ENCODE data around the gene FOSB. TPM values are rescaled to one million over a fixed set of nuclear protein-coding genes. Genes with fewer than 3 reads are reported as not detected.
A peak's percentile ranks its signal among the peaks of the same experiment; 100 is the strongest.

FOSB gene
- total RNA-seq, 6 donors from 2014 or later: 8.8 to 152 (median 94.9) TPM; not detected in 1

- no peaks in the 10 kb centered on the region for H3K27me3 ChIP-seq
- ATAC-seq (ENCODE audit: low FRiP score in 2 of 2): no peak
- no peaks in the 10 kb centered on the region for H3K36me3 ChIP-seq
- whole genome bisulfite sequencing, 2 donors: 14 to 32% methylated on average over 5 of the region's 5 CpGs
- H3K4me1 ChIP-seq: peaks cover 30 to 50% (median 41%) of the 10 kb centered on the region in 4 donors
- DNase-seq: no peak
- H3K4me3 ChIP-seq: peak overlapping the region; percentile 6 to 71 (median 64)
- peak overlapping the region; percentile 83 to 93 (median 88) for H3K27ac ChIP-seq
- H3K9me3 ChIP-seq: no peaks in the 10 kb centered on the region
- TF ChIP-seq POLR2A (IDR thresholded peaks at IDR 0.05) (no peak), EP300 (IDR thresholded peaks at IDR 0.05) (no peak), POLR2AphosphoS5 (IDR thresholded peaks at IDR 0.05) (no peak)
- TF ChIP-seq, protein P1, sequence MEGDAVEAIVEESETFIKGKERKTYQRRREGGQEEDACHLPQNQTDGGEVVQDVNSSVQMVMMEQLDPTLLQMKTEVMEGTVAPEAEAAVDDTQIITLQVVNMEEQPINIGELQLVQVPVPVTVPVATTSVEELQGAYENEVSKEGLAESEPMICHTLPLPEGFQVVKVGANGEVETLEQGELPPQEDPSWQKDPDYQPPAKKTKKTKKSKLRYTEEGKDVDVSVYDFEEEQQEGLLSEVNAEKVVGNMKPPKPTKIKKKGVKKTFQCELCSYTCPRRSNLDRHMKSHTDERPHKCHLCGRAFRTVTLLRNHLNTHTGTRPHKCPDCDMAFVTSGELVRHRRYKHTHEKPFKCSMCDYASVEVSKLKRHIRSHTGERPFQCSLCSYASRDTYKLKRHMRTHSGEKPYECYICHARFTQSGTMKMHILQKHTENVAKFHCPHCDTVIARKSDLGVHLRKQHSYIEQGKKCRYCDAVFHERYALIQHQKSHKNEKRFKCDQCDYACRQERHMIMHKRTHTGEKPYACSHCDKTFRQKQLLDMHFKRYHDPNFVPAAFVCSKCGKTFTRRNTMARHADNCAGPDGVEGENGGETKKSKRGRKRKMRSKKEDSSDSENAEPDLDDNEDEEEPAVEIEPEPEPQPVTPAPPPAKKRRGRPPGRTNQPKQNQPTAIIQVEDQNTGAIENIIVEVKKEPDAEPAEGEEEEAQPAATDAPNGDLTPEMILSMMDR (IDR thresholded peaks at IDR 0.05): no peak
These were observed 17.8 kb upstream of the FOSB start for GRCh38 chr19:45450012-45450333.

GRCh38 chr19:45451131-45451849 is 16.5 kb upstream of the FOSB start:
- Histone ChIP-seq H3K27ac (peak overlapping the region; percentile 84 to 93 (median 92)), H3K4me3 (peak overlapping the region; percentile 55 to 71 (median 64)), H3K4me1 (peaks cover 42 to 59% (median 48%) of the 10 kb centered on the region in 4 donors), H3K36me3 (no peaks in the 10 kb centered on the region), H3K9me3 (no peaks in the 10 kb centered on the region), H3K27me3 (no peaks in the 10 kb centered on the region)
- no peak for DNase-seq
- 3 to 7% methylated on average over 13 to 28 of the region's 28 CpGs for WGBS, 2 donors
- ATAC-seq (ENCODE audit: low FRiP score in 2 of 2): peak; percentile 1 to 14
- TF ChIP-seq, protein P1 (IDR thresholded peaks at IDR 0.05): no peak
- peak in 1 of 2 donors; percentile 39 for TF ChIP-seq POLR2AphosphoS5 (IDR thresholded peaks at IDR 0.05)
- TF ChIP-seq POLR2A (IDR thresholded peaks at IDR 0.05): peak in 1 of 4 donors; percentile 5

DNA sequence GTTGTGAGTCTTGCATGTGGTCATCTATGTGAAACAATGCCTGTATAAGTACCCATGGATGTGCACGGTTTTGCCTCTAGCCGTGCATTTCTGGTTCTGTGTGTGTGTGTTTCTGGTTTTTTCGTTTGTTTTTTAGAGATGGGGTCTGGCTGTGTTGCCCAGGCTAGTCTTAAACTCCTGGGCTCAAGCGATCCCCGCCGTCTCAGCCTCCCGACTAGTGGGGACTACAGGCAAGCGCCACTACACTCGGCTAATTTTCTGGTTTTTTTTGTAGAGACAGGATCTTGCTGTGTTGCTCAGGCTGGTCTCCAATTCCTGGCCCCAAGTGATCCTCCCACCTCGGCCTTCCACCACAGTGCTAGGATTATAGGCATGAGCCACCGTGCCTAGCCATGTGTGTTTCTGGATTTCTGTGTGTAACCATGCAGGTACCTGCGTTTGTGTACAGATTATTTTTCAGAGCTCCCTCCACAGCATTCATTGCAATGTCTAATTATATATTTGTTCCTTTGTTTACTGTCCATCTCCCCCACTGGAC is 15.9 kb upstream of the FOSB start:
- TF ChIP-seq POLR2A (IDR thresholded peaks at IDR 0.05): no peak
- TF ChIP-seq, protein P1 (IDR thresholded peaks at IDR 0.05): no peak
- no peak for TF ChIP-seq EP300 (IDR thresholded peaks at IDR 0.05)
- TF ChIP-seq POLR2AphosphoS5 (IDR thresholded peaks at IDR 0.05): no peak
- DNase-seq (no peak), ATAC-seq (ENCODE audit: low FRiP score in 2 of 2) (no peak)
- Histone ChIP-seq H3K27ac (peak overlapping the region in 2 of 4 donors; percentile 92 to 93), H3K9me3 (no peaks in the 10 kb centered on the region), H3K4me1 (peaks cover 46 to 65% (median 51%) of the 10 kb centered on the region in 4 donors), H3K27me3 (no peaks in the 10 kb centered on the region), H3K36me3 (no peaks in the 10 kb centered on the region), H3K4me3 (no peak overlapping the region)
- whole genome bisulfite sequencing, 2 donors: 73 to 75% methylated on average over 12 of the region's 12 CpGs

DNA sequence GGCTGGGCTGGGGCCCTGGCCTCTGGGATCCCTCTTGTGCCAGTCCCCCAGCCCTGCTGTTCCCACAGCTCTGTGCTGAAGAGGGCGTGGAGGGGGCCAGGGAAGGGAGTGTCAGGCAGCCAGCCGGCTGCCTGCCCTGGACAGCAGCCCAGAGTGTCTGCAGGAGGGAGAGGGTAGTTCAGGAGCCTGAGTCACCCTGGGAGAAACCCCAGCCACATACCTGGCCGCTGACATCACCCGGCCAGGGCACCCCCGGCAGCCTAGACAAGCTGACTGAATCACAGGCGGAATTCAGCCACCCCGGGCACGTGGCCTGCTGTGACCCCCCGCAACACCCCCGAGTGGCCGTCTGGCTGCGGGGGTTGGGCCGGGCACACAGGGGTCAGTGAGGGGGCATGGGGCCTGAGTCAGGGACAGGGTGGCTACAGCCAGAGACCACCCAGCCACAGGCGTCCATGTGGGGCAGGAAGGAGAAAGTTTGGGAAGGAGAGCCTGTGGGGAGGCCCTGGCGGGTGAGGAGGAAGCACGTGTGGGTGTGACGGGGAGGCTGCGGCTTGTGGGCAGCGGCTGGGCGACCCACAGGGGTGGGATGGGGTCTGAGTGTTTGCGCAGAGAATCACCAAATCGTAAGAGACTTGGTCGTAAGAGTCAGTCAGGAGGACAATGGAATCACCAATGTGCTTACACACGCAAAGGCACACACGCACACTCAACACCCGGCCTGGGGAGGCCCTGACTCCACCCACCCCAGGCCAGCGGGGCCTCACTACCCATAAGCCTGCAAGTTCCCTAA is 11.9 kb upstream of the FOSB start:
- WGBS, 2 donors: 13 to 17% methylated on average over 15 to 25 of the region's 27 CpGs
- TF ChIP-seq EP300 (IDR thresholded peaks at IDR 0.05) (peak in 3 of 4 donors; percentile 9 to 74 (median 35)), POLR2A (IDR thresholded peaks at IDR 0.05) (peak in 2 of 4 donors; percentile 21 to 70), POLR2AphosphoS5 (IDR thresholded peaks at IDR 0.05) (peak; percentile 74 to 91)
- TF ChIP-seq, protein P1 (IDR thresholded peaks at IDR 0.05): peak in 3 of 6 experiments; percentile 6 to 44 (median 14)
- Histone ChIP-seq H3K36me3 (no peaks in the 10 kb centered on the region), H3K4me1 (peaks cover 29 to 45% (median 37%) of the 10 kb centered on the region in 4 donors), H3K4me3 (no peak overlapping the region), H3K9me3 (no peaks in the 10 kb centered on the region), H3K27me3 (no peaks in the 10 kb centered on the region), H3K27ac (peak overlapping the region; percentile 78 to 81 (median 79))
- ATAC-seq (ENCODE audit: low FRiP score in 2 of 2): peak; percentile 87 to 92
- peak; percentile 94 to 97 for DNase-seq
